GM21390 (cell line): ENCODE data around the gene DPH2.

Source experiments
- ATAC-seq: cut with Tn5 transposase; IDR thresholded peaks from one replicate; pipeline ENCODE4 v1.9.1; 2021; ENCODE audit not compliant: unreplicated experiment

Gene DPH2

GRCh38 chr1:43997295-43997999, 27.6 kb downstream of the DPH2 start:
- ATAC-seq: no peak

GRCh38 chr1:43998000-43998378, 28.2 kb downstream of the DPH2 start:
- ATAC-seq: no peak

GRCh38 chr1:43999455-43999854, 29.6 kb downstream of the DPH2 start:
- ATAC-seq: no peak

DNA sequence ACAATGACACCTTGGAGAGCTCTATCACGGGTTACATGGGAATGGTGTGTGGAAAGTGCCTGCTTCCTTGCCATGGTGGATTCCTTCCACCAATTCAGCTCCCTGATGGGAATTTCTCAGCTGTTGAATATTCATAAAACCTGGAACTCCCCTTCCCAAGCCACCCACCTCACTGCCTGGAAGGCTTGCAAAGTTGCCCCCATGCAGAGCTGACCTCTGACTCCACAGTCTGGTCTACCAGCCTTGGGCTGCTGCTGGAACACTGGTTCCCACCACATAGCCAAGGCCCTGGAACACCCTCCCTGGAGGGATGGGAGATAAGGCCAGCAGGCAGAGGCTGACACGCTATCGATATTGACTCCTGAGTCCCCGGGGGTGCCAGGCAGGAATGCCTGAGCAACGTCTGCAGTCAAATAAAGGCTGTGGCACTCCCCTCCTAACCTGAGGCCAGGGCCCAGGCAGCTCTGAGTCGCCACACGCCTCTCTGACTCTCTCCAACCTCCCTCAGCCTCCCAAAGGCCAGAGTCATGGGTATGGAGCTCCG, 30.4 kb downstream of the DPH2 start:
- ATAC-seq: no peak

- ATAC-seq: no peak
Measured at GRCh38 chr1:44002165-44002564, 32.4 kb downstream of the DPH2 start.

DNA sequence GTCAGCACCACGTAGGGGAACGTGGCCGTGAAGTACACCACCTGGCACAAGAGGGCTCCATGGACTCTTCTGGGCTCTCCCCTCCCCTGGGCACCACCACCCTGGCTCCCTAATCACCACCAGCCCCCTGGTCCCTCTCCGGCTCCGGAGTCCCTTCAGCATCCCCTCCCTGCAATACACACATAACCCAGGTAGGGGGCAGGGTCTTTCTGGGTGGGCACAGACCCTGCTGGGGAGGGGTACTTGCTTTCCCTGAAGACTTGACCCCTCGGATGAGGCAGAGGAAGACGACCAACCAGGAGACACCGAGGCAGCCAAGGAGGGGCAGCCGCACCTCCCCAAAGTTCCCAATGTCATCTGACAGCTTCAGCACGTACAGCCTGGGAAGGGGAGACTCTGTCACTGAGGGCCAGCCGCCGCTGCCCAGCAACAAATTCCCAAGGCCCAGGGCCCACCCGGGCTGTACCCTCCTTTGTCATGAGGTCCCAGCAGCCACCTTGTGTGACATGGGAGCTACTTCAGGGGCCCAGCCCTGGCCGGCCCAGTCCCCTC, 32.9 kb downstream of the DPH2 start:
- ATAC-seq: no peak

- no peak for ATAC-seq
Measured at GRCh38 chr1:44008259-44008658, 38.4 kb downstream of the DPH2 start.

- no peak for ATAC-seq
Measured at GRCh38 chr1:44010935-44011471, 41.2 kb downstream of the DPH2 start.

DNA sequence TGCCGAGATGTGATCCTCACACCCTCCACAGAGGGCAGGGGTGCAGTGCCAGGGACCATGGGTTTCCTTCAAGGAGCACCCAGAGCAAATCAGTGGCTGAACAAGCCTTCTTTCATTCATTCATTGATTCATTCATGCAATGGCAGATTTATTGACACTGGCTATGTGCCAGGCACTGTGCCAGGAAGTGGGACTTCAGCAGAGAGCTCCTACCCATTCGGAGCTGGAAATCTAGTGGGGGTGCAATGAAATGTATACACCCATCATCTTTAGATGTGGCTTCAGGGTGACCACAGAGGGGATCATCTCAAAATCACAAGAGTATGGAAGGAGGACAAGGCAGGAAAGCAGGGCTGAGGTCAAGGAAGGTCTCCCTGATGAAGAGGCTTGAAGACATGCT, 42.6 kb downstream of the DPH2 start:
- no peak for ATAC-seq

GRCh38 chr1:44012941-44013609, 43.3 kb downstream of the DPH2 start:
- ATAC-seq: no peak

GRCh38 chr1:44013949-44014348, 44.1 kb downstream of the DPH2 start:
- no peak for ATAC-seq

DNA sequence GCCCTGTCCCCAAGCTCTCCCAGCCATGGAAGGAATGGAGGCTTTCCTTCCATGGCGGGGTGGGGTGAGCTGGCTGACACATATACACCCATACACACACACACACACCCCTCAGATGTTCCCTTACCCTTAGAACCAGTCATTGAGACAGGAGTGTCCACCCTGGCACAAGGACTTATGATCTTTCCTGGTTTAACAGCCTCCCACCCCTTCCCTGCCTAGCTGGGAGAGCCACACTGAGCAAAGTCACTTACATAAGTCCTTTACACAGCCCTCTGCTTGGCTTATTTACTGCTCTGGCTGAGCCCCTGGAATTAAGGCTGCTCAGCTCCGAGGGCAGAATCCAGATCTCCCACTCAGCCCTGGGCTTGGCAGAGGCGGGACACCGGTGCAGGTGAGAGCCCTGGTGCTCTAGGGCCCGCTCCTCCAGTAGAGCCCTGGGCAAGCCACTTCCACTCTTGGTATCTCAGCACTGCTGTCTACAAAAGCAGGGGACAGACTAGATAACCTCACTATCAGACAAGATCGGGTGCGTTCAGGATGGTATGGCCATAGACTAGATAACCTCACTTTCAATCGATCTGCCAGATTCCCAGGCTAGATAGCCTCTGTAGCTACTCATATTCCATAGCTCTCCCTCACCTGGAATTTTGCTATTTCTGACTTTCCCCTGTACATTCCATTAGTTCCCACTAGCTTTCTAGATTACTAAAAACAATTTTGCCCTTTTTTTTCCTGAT, 44.7 kb downstream of the DPH2 start:
- ATAC-seq: no peak

GRCh38 chr1:44015206-44015605, 45.4 kb downstream of the DPH2 start:
- no peak for ATAC-seq

DNA sequence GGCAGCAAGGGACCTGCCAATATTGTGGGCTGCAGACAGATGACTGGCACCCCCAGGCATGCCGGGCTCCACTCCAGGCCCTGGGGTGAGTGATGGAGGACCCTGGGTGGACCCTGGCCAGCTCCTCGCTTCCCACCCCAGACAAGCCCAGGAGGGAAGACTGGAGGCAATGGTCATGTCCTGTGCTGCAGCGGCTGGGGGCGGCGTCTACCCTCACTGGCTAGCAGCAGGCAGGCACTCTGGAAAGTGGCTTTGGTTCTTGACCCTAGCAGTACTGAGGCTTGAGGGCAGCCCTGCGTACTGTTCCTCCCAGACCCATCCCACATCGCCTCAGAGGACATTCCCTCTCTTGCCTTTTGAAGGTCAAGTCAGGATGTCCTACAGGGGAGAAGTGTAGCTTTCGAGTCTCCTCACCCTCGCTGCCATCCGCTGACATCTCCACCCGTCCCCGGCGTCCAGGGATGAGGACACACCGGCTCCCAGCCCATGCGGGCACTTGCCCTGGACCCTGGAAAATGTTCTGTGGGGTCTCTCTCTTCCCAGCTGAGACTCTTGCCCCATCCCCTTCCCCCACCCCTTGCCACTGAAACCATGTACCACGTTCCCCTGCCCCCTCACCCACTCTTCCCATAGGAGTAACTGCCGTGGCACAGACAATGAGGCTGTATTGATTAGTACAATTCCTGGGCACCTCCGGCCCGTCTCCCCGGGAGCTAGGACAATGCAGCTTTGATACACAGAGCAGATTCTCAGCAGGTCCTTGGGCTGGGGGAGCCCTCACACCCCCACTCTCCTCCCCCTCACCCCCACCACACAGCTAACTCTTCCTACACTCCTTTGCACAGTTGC, 46.5 kb downstream of the DPH2 start:
- no peak for ATAC-seq

DNA sequence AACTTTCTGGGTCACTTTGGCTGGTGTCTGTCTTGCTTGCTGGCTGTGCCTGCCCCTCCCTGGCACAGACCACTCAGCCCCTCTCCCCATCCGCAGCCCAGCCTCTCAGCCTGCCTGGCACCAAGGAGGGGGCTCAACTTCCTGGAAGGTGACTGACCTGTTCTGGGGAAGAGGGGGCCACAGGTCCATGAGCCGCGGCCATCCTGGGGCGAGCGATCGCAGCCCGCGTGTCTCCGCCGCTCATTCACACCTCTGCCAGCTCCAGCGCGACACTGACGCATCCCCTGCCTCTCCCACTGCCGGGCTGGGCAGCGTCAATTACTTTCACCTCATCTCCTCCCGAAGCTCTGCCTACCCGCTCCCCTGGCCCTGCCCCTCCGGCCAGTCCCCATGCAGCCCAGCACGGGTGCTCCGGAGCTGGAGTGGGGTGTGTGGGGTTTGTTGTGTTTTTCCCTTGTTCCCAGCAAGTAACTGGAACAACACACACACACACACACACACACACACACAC, 47.1 kb downstream of the DPH2 start:
- ATAC-seq: no peak

GRCh38 chr1:44019466-44019948, 49.7 kb downstream of the DPH2 start:
- ATAC-seq: no peak

- no peak for ATAC-seq
Measured at GRCh38 chr1:44020464-44020863, 50.7 kb downstream of the DPH2 start.

- no peak for ATAC-seq
Measured at GRCh38 chr1:44021156-44021555, 51.3 kb downstream of the DPH2 start.

GRCh38 chr1:44021581-44022321, 51.9 kb downstream of the DPH2 start:
- no peak for ATAC-seq
